Measurements from ENCODE around the gene DNAAF9.

GRCh38 chr20:3421985-3422384 lies 14.5 kb upstream of the DNAAF9 start:
- TF ChIP-seq POLR2A (IDR thresholded peaks at IDR 0.05; ENCODE audit: low read length) (no peak), GATA1 (IDR thresholded peaks at IDR 0.05; ENCODE audit: low read depth, low read length) (no peak)

Measured in erythroblast (primary cell).